Left lobe of liver (tissue), 2 donors: ENCODE measurements around the gene FOXR1. TPM values are rescaled to one million over a fixed set of nuclear protein-coding genes. Genes with fewer than 3 reads are reported as not detected.
"Not testable (repeated sequence)": the region's sequence is repeated elsewhere in the genome, so short reads cannot be mapped to it uniquely, and the experiment has no call there.

Experiments
- ATAC-seq: fragments of 200-7000 bp; cut with Tn5 transposase; one replicate; pipeline ENCODE4 v1.9.1; 2020; ENCODE audit warnings: mild to moderate bottlenecking, moderate library complexity
- DNase-seq: peaks from one replicate; pipeline ENCODE4 v3.0.0-alpha.2; 2020; ENCODE audit warnings: low spot score
- total RNA-seq: library from RNA; stranded (reverse); gene quantifications from one replicate; pipeline ENCODE4 v1.2.1, GENCODE V29; 2021
- donor health status: DM: no; HTN: no; CAD: no; lungs with moderate emphysema.
- donor health status: DM: no; HTN: yes; CAD: no.

Gene FOXR1
- total RNA-seq, 1 donor from 2014 or later = not detected

- ATAC-seq, DNase-seq: not testable (repeated sequence)
Measured at GRCh38 chr11:118991486-118992038, 20.0 kb downstream of the FOXR1 start.

- ATAC-seq (peak; percentile 17), DNase-seq (no peak)
Measured at GRCh38 chr11:118996926-118997626, 25.5 kb downstream of the FOXR1 start.

GRCh38 chr11:118997627-118998387 lies 26.2 kb downstream of the FOXR1 start, which contains the start of gene CENATAC:
Gene CENATAC, plus strand, starts transcription at chr11:118998138. Its CDS starts 60 bp downstream, at chr11:118998198.
- peak; percentile 99 for ATAC-seq

GRCh38 chr11:118998388-118998717 lies 26.8 kb downstream of the FOXR1 start:
- peak; percentile 28 for ATAC-seq
- DNase-seq = no peak

More at GRCh38 chr11:118997627-118998387, 26.2 kb downstream of the FOXR1 start, which contains the start of gene CENATAC:
- DNase-seq = peak; percentile 97

GRCh38 chr11:118998822-118999221 lies 27.3 kb downstream of the FOXR1 start:
- no peak for ATAC-seq
- DNase-seq = no peak

GRCh38 chr11:119000906-119001305 lies 29.3 kb downstream of the FOXR1 start:
- no peak for ATAC-seq
- DNase-seq = no peak

GRCh38 chr11:119006656-119007055 lies 35.1 kb downstream of the FOXR1 start:
- DNase-seq = no peak

GRCh38 chr11:119011476-119012053 lies 40.0 kb downstream of the FOXR1 start:
- peak; percentile 66 for DNase-seq

More at GRCh38 chr11:119006656-119007055, 35.1 kb downstream of the FOXR1 start:
- no peak for ATAC-seq

GRCh38 chr11:119012629-119013170 lies 41.1 kb downstream of the FOXR1 start:
- no peak for DNase-seq
- ATAC-seq = no peak

More at GRCh38 chr11:119011476-119012053, 40.0 kb downstream of the FOXR1 start:
- ATAC-seq = peak; percentile 91

- ATAC-seq = no peak
- DNase-seq = no peak
Measured at GRCh38 chr11:119014209-119014924, 42.8 kb downstream of the FOXR1 start.

GRCh38 chr11:119015054-119015611 lies 43.6 kb downstream of the FOXR1 start:
- DNase-seq = no peak

GRCh38 chr11:119016216-119017009 lies 44.9 kb downstream of the FOXR1 start:
- DNase-seq (no peak), ATAC-seq (no peak)

More at GRCh38 chr11:119015054-119015611, 43.6 kb downstream of the FOXR1 start:
- ATAC-seq = no peak

GRCh38 chr11:119017377-119017776 lies 45.8 kb downstream of the FOXR1 start:
- ATAC-seq, DNase-seq: not testable (repeated sequence)

- peak; percentile 95 for DNase-seq
- peak; percentile 87 for ATAC-seq
Measured at GRCh38 chr11:119018074-119018938, 46.7 kb downstream of the FOXR1 start, which contains the start of the genes RPS25 and TRAPPC4. Gene RPS25, minus strand, starts transcription at chr11:119018343. Its CDS starts 59 bp downstream, at chr11:119018284. Gene TRAPPC4, plus strand, starts transcription at chr11:119018766. Its CDS starts 30 bp downstream, at chr11:119018796.

- DNase-seq = no peak
- no peak for ATAC-seq
Measured at GRCh38 chr11:119019996-119020395, 48.4 kb downstream of the FOXR1 start.

GRCh38 chr11:119021631-119022030 lies 50.1 kb downstream of the FOXR1 start:
- no peak for DNase-seq

GRCh38 chr11:119023741-119024140 lies 52.2 kb downstream of the FOXR1 start:
- ATAC-seq = no peak
- DNase-seq = no peak

More at GRCh38 chr11:119021631-119022030, 50.1 kb downstream of the FOXR1 start:
- ATAC-seq = no peak
